Measurements from ENCODE around the gene KCNH5.

Gene KCNH5

DNA sequence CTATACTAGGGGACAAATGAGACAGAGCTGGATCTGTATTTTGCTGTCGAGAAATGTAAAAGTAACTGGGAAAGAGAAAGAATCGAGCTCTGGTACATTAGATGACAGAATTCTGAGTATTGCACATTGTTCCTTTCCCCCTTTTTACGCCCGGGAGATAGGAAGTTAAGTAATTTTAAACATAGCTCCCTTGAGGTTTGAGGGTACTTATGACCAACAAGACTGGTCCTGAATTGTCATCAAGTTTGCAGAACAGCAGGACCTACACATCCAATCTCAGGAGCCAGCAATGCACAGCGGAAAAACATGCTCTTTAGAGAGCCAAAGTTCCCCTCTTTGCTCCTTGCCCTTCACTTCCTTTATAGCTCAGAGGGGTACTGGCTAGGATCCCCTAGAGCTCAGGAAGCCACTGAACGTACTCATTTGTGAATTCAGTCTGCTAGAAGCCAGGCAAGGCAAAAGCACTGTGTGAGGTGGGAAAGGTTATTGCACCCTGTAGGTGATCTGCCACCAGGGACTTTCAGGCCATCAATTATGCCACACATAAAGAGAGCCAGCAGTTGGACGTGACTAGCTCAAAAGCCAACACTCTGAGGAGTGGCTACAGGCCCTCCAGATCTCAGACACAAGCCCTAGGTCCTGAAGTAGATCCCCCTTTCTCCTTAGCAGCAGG is 333.8 kb downstream of the KCNH5 start:
- no peak overlapping the region for H3K4me3 Mint-ChIP-seq
- no peaks in the 10 kb centered on the region for H3K9me3 Mint-ChIP-seq
- H3K27me3 Mint-ChIP-seq, result no peaks in the 10 kb centered on the region
- no peak for ATAC-seq
- no peak for DNase-seq
- no peak overlapping the region for H3K27ac Mint-ChIP-seq
- no peaks in the 10 kb centered on the region for H3K4me1 Mint-ChIP-seq
- H3K36me3 Mint-ChIP-seq (ENCODE audit: low read depth), result no peaks in the 10 kb centered on the region

DNA sequence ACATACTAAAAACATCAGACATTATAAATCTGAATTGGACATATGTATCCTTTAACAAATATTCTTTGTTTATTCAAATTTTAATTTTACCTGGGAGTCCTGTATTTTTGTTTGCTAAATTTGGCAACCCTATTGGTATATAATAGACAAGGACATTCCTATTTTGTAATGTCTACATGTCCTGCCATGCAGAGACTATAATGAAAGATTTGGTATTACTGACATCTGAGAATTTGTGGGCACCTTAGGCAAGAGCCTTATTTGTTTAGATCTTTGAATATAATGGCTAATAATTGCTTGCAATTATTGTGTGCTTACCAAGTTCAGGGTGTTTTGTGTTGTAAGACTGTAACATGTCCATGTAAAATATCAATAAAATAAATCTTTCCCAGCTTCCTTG is 334.4 kb downstream of the KCNH5 start:
- H3K27ac Mint-ChIP-seq, result no peak overlapping the region
- DNase-seq (no peak), ATAC-seq (no peak)
- no peaks in the 10 kb centered on the region for H3K4me1 Mint-ChIP-seq
- H3K27me3 Mint-ChIP-seq, result no peaks in the 10 kb centered on the region
- H3K9me3 Mint-ChIP-seq, result no peaks in the 10 kb centered on the region
- H3K4me3 Mint-ChIP-seq, result no peak overlapping the region
- H3K36me3 Mint-ChIP-seq (ENCODE audit: low read depth), result no peaks in the 10 kb centered on the region

DNA sequence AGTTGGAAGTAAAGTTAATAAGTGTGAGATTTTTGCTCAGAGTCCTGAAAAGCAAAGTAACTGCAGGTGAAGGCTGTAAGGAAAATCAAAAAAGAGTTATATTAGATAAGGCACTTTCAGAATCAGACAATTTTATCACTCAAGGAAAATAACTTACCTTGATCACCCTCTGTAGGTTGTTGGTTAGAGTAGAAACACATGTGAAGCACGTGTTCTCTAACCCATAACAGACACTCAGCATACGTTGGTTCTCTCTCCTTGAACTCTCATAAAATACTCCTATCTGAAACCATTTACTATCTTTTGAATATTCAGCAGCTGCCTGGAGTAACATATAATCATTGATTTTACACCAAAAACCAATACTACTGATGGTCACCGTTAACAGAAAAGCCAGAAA is 335.5 kb downstream of the KCNH5 start:
- no peaks in the 10 kb centered on the region for H3K9me3 Mint-ChIP-seq

DNA sequence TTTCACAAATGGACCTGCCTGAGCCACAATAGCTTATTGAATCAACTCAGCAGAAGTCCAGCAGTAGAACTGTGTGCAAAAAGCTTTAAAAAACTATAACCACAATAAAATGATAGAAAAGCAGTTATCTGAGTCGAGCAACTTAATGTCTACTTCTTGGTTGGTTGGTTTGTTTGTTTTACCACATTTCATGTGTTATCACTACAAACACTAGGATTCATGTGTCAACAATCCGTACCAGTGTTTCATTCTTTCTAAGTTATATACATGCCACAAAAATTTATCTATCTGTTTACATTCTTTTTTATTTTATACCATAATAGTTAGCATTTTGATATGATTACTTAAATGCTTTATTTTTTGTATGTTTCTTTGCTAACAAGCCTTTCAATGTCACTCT is 339.0 kb downstream of the KCNH5 start:
- H3K36me3 Mint-ChIP-seq (ENCODE audit: low read depth), result no peaks in the 10 kb centered on the region
- no peaks in the 10 kb centered on the region for H3K9me3 Mint-ChIP-seq
- DNase-seq (no peak), ATAC-seq (no peak)
- no peaks in the 10 kb centered on the region for H3K27me3 Mint-ChIP-seq
- no peak overlapping the region for H3K27ac Mint-ChIP-seq
- H3K4me1 Mint-ChIP-seq, result no peaks in the 10 kb centered on the region
- H3K4me3 Mint-ChIP-seq, result no peak overlapping the region

More for the DNA sequence above, 335.5 kb downstream of the KCNH5 start:
- no peaks in the 10 kb centered on the region for H3K27me3 Mint-ChIP-seq
- no peak for DNase-seq
- H3K4me1 Mint-ChIP-seq, result no peaks in the 10 kb centered on the region
- no peak for ATAC-seq
- H3K36me3 Mint-ChIP-seq (ENCODE audit: low read depth), result no peaks in the 10 kb centered on the region
- H3K4me3 Mint-ChIP-seq, result no peak overlapping the region
- H3K27ac Mint-ChIP-seq, result no peak overlapping the region

DNA sequence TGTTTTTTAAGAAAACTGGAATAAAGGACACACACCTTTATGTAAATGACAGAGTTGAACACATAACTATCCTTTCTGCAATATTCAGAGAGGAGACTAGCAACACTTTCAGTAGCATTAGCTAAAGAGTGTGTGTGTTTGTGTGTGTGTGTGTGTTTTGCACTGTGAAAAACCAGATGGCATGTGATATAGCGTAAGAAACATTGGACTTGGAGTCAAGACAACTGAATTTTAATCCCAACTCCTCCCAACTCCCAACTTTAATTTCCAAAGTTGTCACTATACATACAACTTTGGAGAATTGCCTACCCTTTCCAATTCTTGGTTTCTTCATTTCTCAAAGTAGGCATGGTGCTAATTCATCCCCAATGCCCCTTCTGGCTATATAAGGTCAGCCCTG is 347.8 kb downstream of the KCNH5 start:
- H3K9me3 Mint-ChIP-seq, result peaks cover 3% of the 10 kb centered on the region
- no peak for DNase-seq
- H3K27me3 Mint-ChIP-seq, result no peaks in the 10 kb centered on the region
- no peaks in the 10 kb centered on the region for H3K4me1 Mint-ChIP-seq
- H3K27ac Mint-ChIP-seq, result no peak overlapping the region
- H3K4me3 Mint-ChIP-seq, result no peak overlapping the region
- no peaks in the 10 kb centered on the region for H3K36me3 Mint-ChIP-seq (ENCODE audit: low read depth)
- no peak for ATAC-seq

DNA sequence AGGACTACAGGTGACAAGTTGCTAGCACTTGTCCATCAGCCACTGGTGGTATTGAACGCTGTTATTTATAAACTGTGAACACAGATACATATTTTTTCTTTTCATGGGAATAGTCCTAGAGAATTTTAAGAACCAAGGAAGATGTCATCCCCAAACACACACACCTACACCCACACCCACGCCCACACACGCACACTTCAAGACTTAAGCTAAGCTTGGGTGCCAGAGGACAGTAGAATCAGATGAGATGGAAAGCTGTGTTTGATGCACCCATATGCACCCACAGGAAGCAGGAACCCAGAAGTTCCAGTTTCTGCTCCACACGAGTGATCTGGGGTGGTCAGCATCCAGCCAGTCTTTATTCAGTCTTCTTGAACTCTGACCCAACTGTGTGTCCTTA is 348.3 kb downstream of the KCNH5 start:
- no peaks in the 10 kb centered on the region for H3K4me1 Mint-ChIP-seq

DNA sequence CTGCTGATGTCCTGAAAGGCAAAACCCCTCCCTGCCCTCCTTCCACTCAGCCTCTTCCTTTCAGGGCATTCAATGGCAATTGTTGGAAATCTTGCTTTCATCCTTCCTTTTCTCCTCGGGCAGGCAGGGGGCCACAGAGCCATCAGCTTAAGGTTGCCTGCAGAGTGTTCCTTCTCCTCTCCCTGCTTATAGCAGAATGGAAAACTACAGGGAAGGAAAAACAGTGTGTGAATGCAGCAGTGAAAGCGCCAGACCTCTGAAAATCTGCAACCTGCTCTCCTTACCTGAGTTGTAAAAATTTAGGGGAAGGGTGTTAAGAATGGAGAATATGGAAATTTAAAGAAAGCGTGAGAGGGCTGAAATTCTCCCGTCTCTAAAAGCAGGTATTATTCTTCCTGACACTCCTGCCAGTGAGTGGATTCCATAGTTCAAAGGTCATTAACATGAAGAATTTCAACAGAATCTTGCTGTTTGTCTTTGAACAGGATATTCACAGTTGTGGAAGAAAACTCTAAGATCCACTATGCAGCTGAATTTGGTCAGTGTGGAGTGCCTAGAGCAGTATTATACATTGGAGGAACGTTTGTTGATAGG is 348.8 kb downstream of the KCNH5 start:
- Mint-ChIP-seq H3K27ac (no peak overlapping the region), H3K27me3 (no peaks in the 10 kb centered on the region), H3K4me3 (no peak overlapping the region), H3K36me3 (ENCODE audit: low read depth) (no peaks in the 10 kb centered on the region), H3K9me3 (peaks cover 3% of the 10 kb centered on the region), H3K4me1 (no peaks in the 10 kb centered on the region)
- ATAC-seq (no peak), DNase-seq (no peak)

More for the DNA sequence above, 348.3 kb downstream of the KCNH5 start:
- Mint-ChIP-seq H3K4me3 (no peak overlapping the region), H3K36me3 (ENCODE audit: low read depth) (no peaks in the 10 kb centered on the region), H3K9me3 (peaks cover 3% of the 10 kb centered on the region), H3K27ac (no peak overlapping the region), H3K27me3 (no peaks in the 10 kb centered on the region)
- DNase-seq, result no peak
- ATAC-seq, result no peak

DNA sequence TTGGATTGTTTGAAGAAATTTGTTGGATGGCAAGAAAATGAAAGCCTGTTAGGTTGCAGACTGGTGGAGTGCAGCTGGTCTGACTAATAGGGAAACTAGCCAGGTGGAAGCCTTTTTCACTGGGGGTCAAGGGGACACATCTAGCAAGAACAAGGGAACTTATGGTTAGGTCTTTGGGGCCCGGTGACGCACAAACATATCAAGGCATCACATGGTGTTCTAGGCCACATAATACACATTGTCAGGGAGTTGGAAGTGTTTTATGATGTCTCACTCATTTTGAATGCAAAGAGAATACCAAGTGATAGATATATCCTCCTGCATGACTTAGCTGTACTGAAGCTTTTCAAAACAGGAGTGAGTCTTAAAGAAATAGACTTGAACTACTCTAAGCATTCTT is 351.2 kb downstream of the KCNH5 start:
- Mint-ChIP-seq H3K27me3 (no peaks in the 10 kb centered on the region), H3K9me3 (no peaks in the 10 kb centered on the region), H3K36me3 (ENCODE audit: low read depth) (no peaks in the 10 kb centered on the region), H3K4me3 (no peak overlapping the region), H3K4me1 (no peaks in the 10 kb centered on the region), H3K27ac (no peak overlapping the region)
- DNase-seq (no peak), ATAC-seq (no peak)

DNA sequence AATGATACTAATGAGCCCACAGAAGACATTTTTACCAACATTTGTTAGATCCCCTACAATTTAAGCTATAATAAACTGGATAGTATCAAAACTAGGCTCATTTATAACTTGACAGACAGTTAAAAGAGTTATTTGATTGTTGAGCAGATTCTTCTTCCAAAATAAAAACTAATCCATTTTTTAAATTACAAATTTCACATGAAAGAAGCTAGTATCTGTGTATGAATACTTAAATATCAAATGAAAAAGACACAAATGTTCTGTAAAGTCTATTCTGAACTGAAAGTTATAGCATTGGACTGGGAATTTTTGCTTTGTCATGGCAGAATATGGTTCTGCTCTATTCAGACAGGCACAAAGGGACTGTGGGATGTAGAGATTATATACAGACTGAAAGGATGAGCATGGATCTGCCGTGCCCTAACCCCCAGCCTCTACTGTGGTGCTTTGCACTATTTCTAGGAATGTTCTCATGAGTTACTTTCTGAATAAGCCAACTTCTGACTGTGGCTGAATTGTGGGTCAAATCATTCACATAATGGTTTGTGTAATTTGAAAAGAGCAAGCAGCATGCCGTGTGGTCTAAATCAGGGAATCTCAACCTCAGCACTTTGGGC is 352.7 kb downstream of the KCNH5 start:
- Mint-ChIP-seq H3K27ac (no peak overlapping the region), H3K4me1 (no peaks in the 10 kb centered on the region), H3K36me3 (ENCODE audit: low read depth) (no peaks in the 10 kb centered on the region), H3K4me3 (no peak overlapping the region), H3K9me3 (peaks cover 6% of the 10 kb centered on the region), H3K27me3 (no peaks in the 10 kb centered on the region)
- ATAC-seq, result no peak
- DNase-seq, result no peak

DNA sequence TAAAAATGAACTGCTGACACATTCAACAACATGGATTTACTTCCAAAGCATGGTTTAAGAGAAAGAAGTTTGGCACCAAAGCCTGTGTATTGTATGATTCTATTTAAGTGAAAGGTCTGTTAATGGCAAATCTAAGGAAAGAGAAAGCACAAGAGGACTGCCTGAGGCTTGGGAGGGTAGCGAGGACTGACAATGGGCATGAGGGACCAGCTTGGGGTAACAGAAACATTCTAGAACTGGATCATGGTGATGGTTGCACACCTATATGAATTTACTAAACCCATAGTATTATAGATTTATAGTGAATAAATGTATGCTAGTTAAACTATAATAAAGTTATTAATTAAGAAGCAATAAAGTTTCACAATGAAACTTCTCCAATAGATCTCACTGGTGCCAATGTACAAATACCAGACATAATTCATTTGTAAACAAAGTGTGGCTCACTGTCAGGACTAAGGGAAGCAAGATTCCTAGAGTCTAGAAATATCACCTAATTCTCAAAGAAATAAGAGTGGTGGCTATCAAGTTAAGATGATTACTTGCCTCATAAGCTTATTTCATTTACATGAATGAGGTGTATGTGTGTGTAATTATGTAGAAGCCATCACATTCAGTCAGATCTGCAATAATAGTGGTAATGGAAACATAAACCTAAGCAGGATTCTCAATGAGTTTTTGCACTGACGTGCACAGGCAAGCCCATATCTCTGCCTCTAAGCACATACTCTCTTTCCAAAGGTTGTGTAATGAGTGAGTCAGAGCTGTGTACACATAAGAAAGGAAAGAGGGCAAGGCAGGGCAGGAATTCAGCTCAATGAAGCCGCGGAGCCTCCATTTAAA is 353.4 kb downstream of the KCNH5 start:
- H3K27ac Mint-ChIP-seq, result no peak overlapping the region
- no peaks in the 10 kb centered on the region for H3K4me1 Mint-ChIP-seq
- no peaks in the 10 kb centered on the region for H3K36me3 Mint-ChIP-seq (ENCODE audit: low read depth)
- peaks cover 8% of the 10 kb centered on the region for H3K9me3 Mint-ChIP-seq
- ATAC-seq (no peak), DNase-seq (no peak)
- H3K27me3 Mint-ChIP-seq, result no peaks in the 10 kb centered on the region
- no peak overlapping the region for H3K4me3 Mint-ChIP-seq

DNA sequence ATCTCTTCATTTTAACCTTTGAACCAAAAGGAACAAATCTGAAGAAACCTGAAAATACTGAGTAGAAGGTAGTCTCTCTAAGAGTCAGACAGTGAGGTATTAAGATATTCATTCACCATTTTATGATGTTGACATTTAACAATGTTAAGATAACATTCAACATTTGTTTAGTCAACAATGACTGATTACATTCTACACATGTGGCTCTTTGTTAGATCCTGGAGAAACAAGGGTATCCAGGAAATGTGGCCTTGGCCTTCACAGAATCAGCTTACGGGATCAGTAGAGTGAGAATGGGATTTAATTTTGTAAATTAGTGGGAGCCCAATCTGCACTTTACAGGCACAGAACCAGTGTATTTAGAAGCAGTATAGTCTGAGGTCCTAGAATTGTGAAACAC is 355.5 kb downstream of the KCNH5 start:
- no peak for ATAC-seq

DNA sequence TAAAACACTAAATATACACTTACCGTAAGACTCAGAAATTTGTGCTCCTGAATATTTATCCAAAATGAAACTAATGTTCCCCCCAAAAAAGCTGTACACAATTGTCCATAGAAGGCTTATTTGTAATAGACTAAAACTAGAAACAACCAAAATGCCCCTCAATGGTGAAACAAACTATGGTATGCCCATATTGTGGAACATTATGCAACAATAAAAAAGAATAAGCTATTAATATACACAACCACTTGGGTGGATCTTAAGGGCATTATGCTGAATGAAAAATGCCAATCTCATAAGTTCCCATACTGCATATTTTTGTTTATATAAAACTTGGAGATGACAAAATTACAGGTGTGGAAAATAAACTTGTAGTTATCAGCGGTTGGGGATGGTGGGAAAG is 357.4 kb downstream of the KCNH5 start:
- no peaks in the 10 kb centered on the region for H3K27me3 Mint-ChIP-seq
- H3K36me3 Mint-ChIP-seq (ENCODE audit: low read depth), result no peaks in the 10 kb centered on the region
- no peak for DNase-seq
- no peak overlapping the region for H3K27ac Mint-ChIP-seq
- H3K4me3 Mint-ChIP-seq, result no peak overlapping the region
- H3K4me1 Mint-ChIP-seq, result no peaks in the 10 kb centered on the region
- ATAC-seq, result no peak
- H3K9me3 Mint-ChIP-seq, result peaks cover 11% of the 10 kb centered on the region

More for the DNA sequence above, 355.5 kb downstream of the KCNH5 start:
- no peaks in the 10 kb centered on the region for H3K36me3 Mint-ChIP-seq (ENCODE audit: low read depth)
- H3K4me3 Mint-ChIP-seq, result no peak overlapping the region
- peaks cover 11% of the 10 kb centered on the region for H3K9me3 Mint-ChIP-seq
- H3K27ac Mint-ChIP-seq, result no peak overlapping the region
- H3K27me3 Mint-ChIP-seq, result no peaks in the 10 kb centered on the region
- no peak for DNase-seq
- no peaks in the 10 kb centered on the region for H3K4me1 Mint-ChIP-seq

DNA sequence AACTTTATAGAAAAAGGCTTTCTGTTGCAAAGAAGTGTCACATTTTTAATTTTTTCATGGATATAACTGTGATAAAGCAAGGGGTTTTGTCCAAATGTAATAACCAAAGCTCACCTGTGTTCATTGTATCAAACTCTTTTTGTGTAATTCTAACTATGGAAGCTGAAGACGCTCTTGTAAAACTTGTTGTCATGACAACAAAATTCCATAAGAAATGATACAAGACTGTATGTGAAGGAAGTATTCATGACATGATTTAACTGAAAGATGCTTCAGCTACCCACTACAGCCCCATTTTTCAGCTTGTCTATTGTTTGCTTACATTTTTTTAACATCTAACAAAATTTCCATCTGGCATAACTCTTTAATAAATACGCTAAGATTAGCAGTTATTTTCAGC is 360.9 kb downstream of the KCNH5 start:
- H3K27me3 Mint-ChIP-seq, result no peaks in the 10 kb centered on the region
- ATAC-seq, result no peak

DNA sequence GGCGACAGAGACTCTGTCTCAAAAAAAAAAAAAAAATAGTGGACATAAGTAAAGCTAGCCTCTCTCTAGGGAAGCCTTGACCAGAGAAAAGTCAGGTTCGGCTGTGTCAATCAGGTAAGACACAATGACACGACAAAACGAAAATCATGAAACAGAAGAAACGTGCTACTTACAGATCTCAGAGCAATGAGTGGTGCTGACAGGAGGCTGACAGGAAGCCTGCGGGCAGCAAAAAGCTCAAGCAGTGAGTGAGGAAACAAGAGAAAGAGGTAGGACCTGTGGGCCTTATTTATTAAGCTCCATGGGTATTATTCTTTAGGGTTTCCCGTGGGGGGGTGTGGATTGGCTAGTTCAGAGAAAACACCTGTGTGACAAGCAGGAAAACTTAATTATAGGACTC is 363.1 kb downstream of the KCNH5 start:
- H3K27me3 Mint-ChIP-seq, result no peaks in the 10 kb centered on the region
- H3K27ac Mint-ChIP-seq, result no peak overlapping the region
- no peaks in the 10 kb centered on the region for H3K4me1 Mint-ChIP-seq
- H3K9me3 Mint-ChIP-seq, result peaks cover 5% of the 10 kb centered on the region
- DNase-seq, result no peak
- no peak overlapping the region for H3K4me3 Mint-ChIP-seq
- no peaks in the 10 kb centered on the region for H3K36me3 Mint-ChIP-seq (ENCODE audit: low read depth)
- no peak for ATAC-seq

More for the DNA sequence above, 360.9 kb downstream of the KCNH5 start:
- Mint-ChIP-seq H3K4me3 (no peak overlapping the region), H3K27ac (no peak overlapping the region), H3K36me3 (ENCODE audit: low read depth) (no peaks in the 10 kb centered on the region), H3K4me1 (no peaks in the 10 kb centered on the region), H3K9me3 (peaks cover 11% of the 10 kb centered on the region)
- DNase-seq, result no peak

Measured in activated naive CD8-positive, alpha-beta T cell treated with anti-CD3 and anti-CD28 coated beads, Interleukin-2, amount 50 U/mL, for 24 hours (primary cell).